Cortex of kidney (tissue), 1 donor: ENCODE results near the gene AGBL5.
"Not testable (repeated sequence)": the region's sequence is repeated elsewhere in the genome, so short reads cannot be mapped to it uniquely, and the experiment has no call there.

Experiments
- DNase-seq: peaks from one replicate; lab custom pipeline; 2025; lab: John Stamatoyannopoulos, UW

The AGBL5 gene

GRCh38 chr2:27051902-27052645, 606 bp downstream of the AGBL5 start:
- no peak for DNase-seq

- DNase-seq: no peak
These were observed 1.9 kb downstream of the AGBL5 start for GRCh38 chr2:27053321-27053720.

- DNase-seq: no peak
These were observed 2.3 kb downstream of the AGBL5 start for GRCh38 chr2:27053776-27054175.

- no peak for DNase-seq
These were observed 3.3 kb downstream of the AGBL5 start for GRCh38 chr2:27054721-27055120.

GRCh38 chr2:27057184-27057583, 5.7 kb downstream of the AGBL5 start:
- DNase-seq: no peak

GRCh38 chr2:27058210-27058609, 6.7 kb downstream of the AGBL5 start:
- DNase-seq: no peak

GRCh38 chr2:27059141-27059820, 7.8 kb downstream of the AGBL5 start:
- no peak for DNase-seq

GRCh38 chr2:27060323-27060722, 8.9 kb downstream of the AGBL5 start:
- DNase-seq: no peak

- no peak for DNase-seq
These were observed 13.7 kb downstream of the AGBL5 start for GRCh38 chr2:27065128-27065527.

- DNase-seq: no peak
These were observed 15.9 kb downstream of the AGBL5 start for GRCh38 chr2:27067385-27067784.

- DNase-seq: no peak
These were observed 18.0 kb downstream of the AGBL5 start for GRCh38 chr2:27069436-27069835.

GRCh38 chr2:27069961-27070618, 18.6 kb downstream of the AGBL5 start:
- no peak for DNase-seq

- DNase-seq: no peak
These were observed 19.3 kb downstream of the AGBL5 start for GRCh38 chr2:27070653-27071276.

- DNase-seq: peak; percentile 39
These were observed 20.0 kb downstream of the AGBL5 start, which contains the start of gene OST4 for GRCh38 chr2:27071277-27071989. Gene OST4 (minus strand): TSS chr2:27071654.

GRCh38 chr2:27071990-27072830, 20.7 kb downstream of the AGBL5 start:
- DNase-seq: no peak

GRCh38 chr2:27072920-27073319, 21.5 kb downstream of the AGBL5 start:
- no peak for DNase-seq

GRCh38 chr2:27073782-27074181, 22.3 kb downstream of the AGBL5 start:
- no peak for DNase-seq

- DNase-seq: no peak
These were observed 23.5 kb downstream of the AGBL5 start for GRCh38 chr2:27074738-27075565.

- not testable (repeated sequence) for DNase-seq
These were observed 24.1 kb downstream of the AGBL5 start for GRCh38 chr2:27075566-27075871.

- DNase-seq: no peak
These were observed 24.9 kb downstream of the AGBL5 start for GRCh38 chr2:27076323-27076722.
